Loucy (cell line): Measurements from ENCODE around the gene MBLAC2.

Source experiments
- H2AFZ ChIP-seq: fragments of 200-600 bp; sonication (generic); 2 replicates; pipeline ENCODE4 v1.6.0; 2016; ENCODE audit warnings: antibody characterized with exemption, mild to moderate bottlenecking, low read length, moderate library complexity
- H3F3A ChIP-seq: fragments of 200-600 bp; 2 replicates; pipeline ENCODE4 v1.6.0; 2016; ENCODE audit warnings: antibody characterized with exemption, low read depth, mild to moderate bottlenecking
- H3K27me3 ChIP-seq: fragments of 200-600 bp; sonication (generic); 2 replicates; pipeline ENCODE4 v1.6.1; 2014; ENCODE audit warnings: low read length, mild to moderate bottlenecking; ENCODE audit not compliant: insufficient read depth, poor library complexity, severe bottlenecking
- H3K36me3 ChIP-seq: fragments of 200-600 bp; sonication (generic); 2 replicates; pipeline ENCODE4 v1.6.1; 2016; ENCODE audit warnings: low read length; ENCODE audit not compliant: insufficient read depth
- H3K4me1 ChIP-seq: fragments of 200-600 bp; sonication (generic); 2 replicates; pipeline ENCODE4 v1.5.1; 2014; ENCODE audit warnings: low read length, mild to moderate bottlenecking; ENCODE audit not compliant: insufficient read depth, poor library complexity, severe bottlenecking
- H3K4me2 ChIP-seq: fragments of 200-600 bp; sonication (generic); 2 replicates; pipeline ENCODE4 v1.6.0; 2014; ENCODE audit warnings: antibody characterized with exemption, low read length, low read depth, mild to moderate bottlenecking; ENCODE audit not compliant: poor library complexity, severe bottlenecking
- H3K4me3 ChIP-seq: fragments of 200-600 bp; sonication (generic); 2 replicates; pipeline ENCODE4 v1.5.1; 2014; ENCODE audit warnings: low read length, mild to moderate bottlenecking, mixed read lengths; ENCODE audit not compliant: poor library complexity, severe bottlenecking
- H3K79me2 ChIP-seq: fragments of 200-600 bp; sonication (generic); 2 replicates; pipeline ENCODE4 v1.6.1; 2014; ENCODE audit warnings: low read length; ENCODE audit not compliant: insufficient read depth
- H3K9ac ChIP-seq: fragments of 200-600 bp; sonication (generic); 2 replicates; pipeline ENCODE4 v1.6.0; 2014; ENCODE audit warnings: mild to moderate bottlenecking, low read depth, low read length, moderate library complexity; ENCODE audit not compliant: poor library complexity, severe bottlenecking
- H3K9me2 ChIP-seq: fragments of 200-600 bp; sonication (generic); replicated peaks from 2 replicates; pipeline ENCODE4 v1.6.1; 2016; ENCODE audit warnings: low read depth, low read length, mixed read lengths
- H3K9me3 ChIP-seq: fragments of 200-600 bp; sonication (generic); 2 replicates; pipeline ENCODE4 v1.6.1; 2014; ENCODE audit warnings: mild to moderate bottlenecking, antibody characterized with exemption, low read length, low read depth; ENCODE audit not compliant: insufficient read depth
- H4K20me1 ChIP-seq: fragments of 200-600 bp; sonication (generic); 2 replicates; pipeline ENCODE4 v1.6.0; 2014; ENCODE audit warnings: antibody characterized with exemption, low read length, mild to moderate bottlenecking; ENCODE audit not compliant: insufficient read depth, poor library complexity, severe bottlenecking
- CTCF ChIP-seq: fragments of 200-600 bp; sonication (generic); conservative IDR thresholded peaks from 2 replicates; pipeline ENCODE4 v1.5.1; 2014; ENCODE audit warnings: mild to moderate bottlenecking, antibody characterized with exemption, low read length
- EZH2phosphoT487 ChIP-seq: fragments of 200-600 bp; IDR thresholded peaks from 2 replicates; pipeline ENCODE4 v1.6.1; 2018; ENCODE audit warnings: antibody characterized with exemption, mild to moderate bottlenecking, moderate library complexity, borderline replicate concordance

The MBLAC2 gene

GRCh38 chr5:90424245-90424644 lies 50.3 kb downstream of the MBLAC2 start:
- Histone ChIP-seq H3K4me1 (no peaks in the 10 kb centered on the region), H2AFZ (no peak overlapping the region), H4K20me1 (no peaks in the 10 kb centered on the region), H3K9me3 (no peaks in the 10 kb centered on the region), H3K36me3 (no peaks in the 10 kb centered on the region), H3K9ac (no peak overlapping the region), H3K4me3 (no peak overlapping the region), H3F3A (no peaks in the 10 kb centered on the region), H3K9me2 (no peaks in the 10 kb centered on the region), H3K79me2 (no peaks in the 10 kb centered on the region), H3K4me2 (no peak overlapping the region), H3K27me3 (no peaks in the 10 kb centered on the region)
- TF ChIP-seq CTCF (no peak), EZH2phosphoT487 (no peak)

- no peaks in the 10 kb centered on the region for H3F3A ChIP-seq
- no peak overlapping the region for H3K4me3 ChIP-seq
- H3K27me3 ChIP-seq: no peaks in the 10 kb centered on the region
- no peak overlapping the region for H2AFZ ChIP-seq
- no peaks in the 10 kb centered on the region for H3K36me3 ChIP-seq
- no peaks in the 10 kb centered on the region for H3K4me1 ChIP-seq
- H3K9me3 ChIP-seq: no peaks in the 10 kb centered on the region
- peak; percentile 26; the same call in 1 of the 2 replicates for TF ChIP-seq CTCF
- TF ChIP-seq EZH2phosphoT487: no peak
- H3K4me2 ChIP-seq: no peak overlapping the region
- no peaks in the 10 kb centered on the region for H4K20me1 ChIP-seq
- H3K9me2 ChIP-seq: no peaks in the 10 kb centered on the region
- H3K9ac ChIP-seq: no peak overlapping the region
- H3K79me2 ChIP-seq: no peaks in the 10 kb centered on the region
These were observed 53.4 kb downstream of the MBLAC2 start for GRCh38 chr5:90421136-90421535.

- Histone ChIP-seq H3F3A (no peaks in the 10 kb centered on the region), H3K79me2 (no peaks in the 10 kb centered on the region), H3K4me3 (no peak overlapping the region), H3K36me3 (no peaks in the 10 kb centered on the region), H3K4me2 (no peak overlapping the region), H2AFZ (no peak overlapping the region), H3K4me1 (no peaks in the 10 kb centered on the region), H4K20me1 (no peaks in the 10 kb centered on the region), H3K9me2 (no peaks in the 10 kb centered on the region), H3K27me3 (no peaks in the 10 kb centered on the region), H3K9ac (no peak overlapping the region), H3K9me3 (no peaks in the 10 kb centered on the region)
- TF ChIP-seq EZH2phosphoT487 (no peak), CTCF (no peak)
These were observed 56.4 kb downstream of the MBLAC2 start for GRCh38 chr5:90418214-90418613.
